Upper lobe of left lung (tissue), 6 donors: ENCODE data around the gene PRR7. TPM values are rescaled to one million over a fixed set of nuclear protein-coding genes. Genes with fewer than 3 reads are reported as not detected.
"Not testable (repeated sequence)": the region's sequence is repeated elsewhere in the genome, so short reads cannot be mapped to it uniquely, and the experiment has no call there.

Experiments
- ATAC-seq, 2 donors: fragments of 200-7000 bp; cut with Tn5 transposase; one replicate each; pipeline ENCODE4 v1.9.1; 2022; ENCODE audit warnings: mild to moderate bottlenecking in 2 of 2, moderate library complexity in 2 of 2; ENCODE audit not compliant: low FRiP score in 2 of 2
- DNase-seq, 2 donors: peaks; one replicate each; pipeline ENCODE4 v3.0.0-alpha.2; 2019 to 2020
- H3K27ac ChIP-seq, 4 donors: fragments of 200-600 bp; sonication (generic); one replicate each; pipeline ENCODE4 v1.5.1; 2016 to 2019
- H3K27me3 ChIP-seq, 4 donors: fragments of 200-600 bp; sonication (generic); one replicate each; pipeline ENCODE4 v1.5.1; 2017 to 2019
- H3K36me3 ChIP-seq, 4 donors: fragments of 200-600 bp; sonication (generic); one replicate each; pipeline ENCODE4 v1.5.1; 2016 to 2019
- H3K4me1 ChIP-seq, 4 donors: fragments of 200-600 bp; sonication (generic); one replicate each; pipeline ENCODE4 v1.5.1; 2018 to 2019
- H3K4me3 ChIP-seq, 4 donors: fragments of 200-600 bp; sonication (generic); one replicate each; pipeline ENCODE4 v1.5.1; 2017 to 2019; ENCODE audit warnings: mild to moderate bottlenecking in 2 of 4, moderate library complexity in 1 of 4
- H3K9me3 ChIP-seq, 4 donors: fragments of 200-600 bp; sonication (generic); one replicate each; pipeline ENCODE4 v1.5.1; 2018 to 2019
- EP300 ChIP-seq, 4 donors: sonication (generic); formaldehyde crosslinking; IDR thresholded peaks; one replicate each; pipeline ENCODE4 v1.5.1; 2017; ENCODE audit warnings: antibody characterized with exemption in 4 of 4, control low read depth in 2 of 4
- POLR2A ChIP-seq, 4 donors: fragments of 450-650 bp; IDR thresholded peaks; one replicate each; pipeline ENCODE4 v1.5.1; 2016 to 2017; ENCODE audit warnings: antibody characterized with exemption in 4 of 4, mild to moderate bottlenecking in 2 of 4
- POLR2AphosphoS5 ChIP-seq, 2 donors: sonication (generic); formaldehyde crosslinking; IDR thresholded peaks; one replicate each; pipeline ENCODE4 v1.5.1; 2017; ENCODE audit warnings: antibody characterized with exemption in 2 of 2
- WGBS, 2 donors: methylation state at CpG; one replicate each; pipeline ENCODE4 v1.1.5; 2017 to 2018; 5-methylcytosine and 5-hydroxymethylcytosine counted together
- total RNA-seq, 6 donors: library from RNA; depleted of rRNA in 4 of 6; stranded (reverse); fragments of >200 nt in 4 of 6; gene quantifications; one replicate each; pipeline versions ENCODE4 v1.1.0 to v1.2.1, GENCODE V29; 2016 to 2021
- TF ChIP-seq, protein P1 (sequence below), 6 experiments: fragments of 450-650 bp in 4 of 6; fragments of 200-600 bp in 2 of 6; sonication (generic) in 2 of 6; IDR thresholded peaks; one replicate each; pipeline ENCODE4 v1.5.1; 2016 to 2019; ENCODE audit warnings: antibody characterized with exemption in 6 of 6
- donor health status: DM: no; HTN: no; CAD: no; lungs with moderate emphysema.
- donor health status: DM: no; HTN: yes; CAD: no; lungs with severe emphysema.

PRR7 gene
- total RNA-seq, 6 donors from 2014 or later: 1.6 to 9.2 (median 3.4) TPM

DNA sequence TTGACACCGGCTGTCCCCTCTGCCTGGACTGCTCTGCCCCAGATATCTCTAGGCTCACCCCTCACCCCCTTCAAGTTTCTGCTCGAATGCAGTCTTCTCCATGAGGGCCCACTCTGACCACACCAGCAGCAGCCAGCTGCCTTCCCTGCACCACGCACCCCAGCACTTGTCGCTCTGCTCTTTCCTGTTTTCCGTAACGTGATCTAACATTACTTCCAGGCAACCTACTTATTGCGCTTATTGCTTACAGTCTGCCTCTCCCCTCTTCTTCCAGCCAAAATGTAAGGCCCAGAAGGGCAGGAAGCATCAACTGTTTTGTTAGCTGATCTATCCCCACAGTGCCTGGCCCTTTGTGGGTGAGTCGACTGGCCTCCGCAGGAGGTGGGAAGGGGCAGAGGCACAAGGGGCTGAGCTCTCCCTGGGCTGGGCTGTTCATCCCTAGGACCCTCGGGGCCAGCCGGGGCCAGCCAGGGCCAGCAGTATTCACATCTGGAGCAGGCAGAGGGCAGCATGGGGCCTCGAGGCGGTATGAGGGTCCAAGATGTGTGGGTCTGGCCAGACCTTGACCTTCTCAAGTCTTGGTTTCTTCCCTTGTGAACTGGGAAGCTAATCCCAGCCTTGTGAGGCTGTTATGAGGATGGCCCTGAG, 38.4 kb downstream of the PRR7 start:
- Histone ChIP-seq H3K4me1 (peaks cover 0 to 2% (median under 1%) of the 10 kb centered on the region in 4 donors), H3K9me3 (no peaks in the 10 kb centered on the region), H3K27ac (no peak overlapping the region), H3K27me3 (no peaks in the 10 kb centered on the region), H3K36me3 (peaks cover 4 to 76% (median 48%) of the 10 kb centered on the region in 4 donors), H3K4me3 (no peak overlapping the region)
- WGBS, 2 donors: 75 to 82% methylated on average over 9 to 13 of the region's 13 CpGs
- ATAC-seq (no peak), DNase-seq (no peak)
- TF ChIP-seq EP300 (IDR thresholded peaks at IDR 0.05): no peak
- no peak for TF ChIP-seq POLR2AphosphoS5 (IDR thresholded peaks at IDR 0.05)
- TF ChIP-seq, protein P1, sequence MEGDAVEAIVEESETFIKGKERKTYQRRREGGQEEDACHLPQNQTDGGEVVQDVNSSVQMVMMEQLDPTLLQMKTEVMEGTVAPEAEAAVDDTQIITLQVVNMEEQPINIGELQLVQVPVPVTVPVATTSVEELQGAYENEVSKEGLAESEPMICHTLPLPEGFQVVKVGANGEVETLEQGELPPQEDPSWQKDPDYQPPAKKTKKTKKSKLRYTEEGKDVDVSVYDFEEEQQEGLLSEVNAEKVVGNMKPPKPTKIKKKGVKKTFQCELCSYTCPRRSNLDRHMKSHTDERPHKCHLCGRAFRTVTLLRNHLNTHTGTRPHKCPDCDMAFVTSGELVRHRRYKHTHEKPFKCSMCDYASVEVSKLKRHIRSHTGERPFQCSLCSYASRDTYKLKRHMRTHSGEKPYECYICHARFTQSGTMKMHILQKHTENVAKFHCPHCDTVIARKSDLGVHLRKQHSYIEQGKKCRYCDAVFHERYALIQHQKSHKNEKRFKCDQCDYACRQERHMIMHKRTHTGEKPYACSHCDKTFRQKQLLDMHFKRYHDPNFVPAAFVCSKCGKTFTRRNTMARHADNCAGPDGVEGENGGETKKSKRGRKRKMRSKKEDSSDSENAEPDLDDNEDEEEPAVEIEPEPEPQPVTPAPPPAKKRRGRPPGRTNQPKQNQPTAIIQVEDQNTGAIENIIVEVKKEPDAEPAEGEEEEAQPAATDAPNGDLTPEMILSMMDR (IDR thresholded peaks at IDR 0.05): no peak
- TF ChIP-seq POLR2A (IDR thresholded peaks at IDR 0.05): no peak

GRCh38 chr5:177485753-177486152, 39.1 kb downstream of the PRR7 start:
- not testable (repeated sequence) for H3K9me3 ChIP-seq, ATAC-seq, H3K27ac ChIP-seq, H3K27me3 ChIP-seq, H3K4me1 ChIP-seq, DNase-seq, H3K4me3 ChIP-seq
- 91 to 100% methylated on average over 3 of the region's 3 CpGs for WGBS, 2 donors
- H3K36me3 ChIP-seq: peaks cover 4 to 83% (median 52%) of the 10 kb centered on the region in 4 donors

- Histone ChIP-seq H3K27ac (no peak overlapping the region), H3K9me3 (no peaks in the 10 kb centered on the region), H3K36me3 (peaks cover 4 to 87% (median 57%) of the 10 kb centered on the region in 4 donors), H3K27me3 (no peaks in the 10 kb centered on the region), H3K4me1 (peaks cover 0 to 4% (median 0%) of the 10 kb centered on the region in 4 donors), H3K4me3 (no peak overlapping the region)
- whole genome bisulfite sequencing, 2 donors: 93% methylated on average over 3 of the region's 3 CpGs
- no peak for ATAC-seq
- TF ChIP-seq EP300 (IDR thresholded peaks at IDR 0.05) (no peak), POLR2AphosphoS5 (IDR thresholded peaks at IDR 0.05) (no peak), POLR2A (IDR thresholded peaks at IDR 0.05) (no peak)
- TF ChIP-seq, protein P1 (IDR thresholded peaks at IDR 0.05): no peak
- no peak for DNase-seq
Measured at GRCh38 chr5:177486256-177486655, 39.6 kb downstream of the PRR7 start.

- no peak for ATAC-seq
- Histone ChIP-seq H3K36me3 (peaks cover 4 to 88% (median 60%) of the 10 kb centered on the region in 4 donors), H3K4me1 (peaks cover 0 to 13% (median 3%) of the 10 kb centered on the region in 4 donors), H3K4me3 (no peak overlapping the region), H3K27me3 (no peaks in the 10 kb centered on the region), H3K27ac (no peak overlapping the region), H3K9me3 (no peaks in the 10 kb centered on the region)
- TF ChIP-seq, protein P1 (IDR thresholded peaks at IDR 0.05): no peak
- TF ChIP-seq EP300 (IDR thresholded peaks at IDR 0.05): no peak
- 92 to 95% methylated on average over 8 of the region's 8 CpGs for WGBS, 2 donors
- DNase-seq: no peak
Measured at GRCh38 chr5:177487144-177487543, 40.5 kb downstream of the PRR7 start.

DNA sequence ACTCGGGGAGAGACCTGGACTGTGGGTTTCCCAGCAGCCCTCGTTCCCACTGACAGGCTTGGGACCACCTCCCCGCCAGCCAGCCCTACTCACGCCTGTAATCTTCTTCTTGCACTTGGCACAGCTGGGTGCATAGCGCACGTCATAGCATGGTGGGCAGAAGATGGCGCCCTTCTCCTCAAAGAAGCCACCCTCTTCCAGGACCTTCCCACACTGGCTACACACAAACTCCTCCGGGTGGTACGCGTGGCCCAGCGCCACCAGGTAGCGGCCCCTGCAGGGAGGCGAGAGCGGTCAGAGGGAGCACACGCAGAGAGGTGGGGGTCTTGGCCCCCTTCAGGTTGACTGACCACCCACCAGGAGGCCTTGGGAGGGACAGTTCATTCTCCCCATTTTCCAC, 41.4 kb downstream of the PRR7 start:
- no peak for TF ChIP-seq POLR2AphosphoS5 (IDR thresholded peaks at IDR 0.05)
- no peak for TF ChIP-seq EP300 (IDR thresholded peaks at IDR 0.05)
- TF ChIP-seq, protein P1 (IDR thresholded peaks at IDR 0.05): no peak
- no peak for TF ChIP-seq POLR2A (IDR thresholded peaks at IDR 0.05)
- 89 to 91% methylated on average over 12 to 15 of the region's 15 CpGs for whole genome bisulfite sequencing, 2 donors
- Histone ChIP-seq H3K4me1 (peaks cover 2 to 21% (median 7%) of the 10 kb centered on the region in 4 donors), H3K4me3 (no peak overlapping the region), H3K27ac (no peak overlapping the region), H3K36me3 (peaks cover 4 to 88% (median 62%) of the 10 kb centered on the region in 4 donors), H3K9me3 (no peaks in the 10 kb centered on the region), H3K27me3 (no peaks in the 10 kb centered on the region)
- ATAC-seq (no peak), DNase-seq (peak in 1 of 2 donors; percentile 59)
